ENCODE results near the gene GCNT2. TPM values are rescaled to one million over a fixed set of nuclear protein-coding genes. Genes with fewer than 3 reads are reported as not detected.

GCNT2 gene
- total RNA-seq, 1 donor from 2014 or later: 6.5 TPM

DNA sequence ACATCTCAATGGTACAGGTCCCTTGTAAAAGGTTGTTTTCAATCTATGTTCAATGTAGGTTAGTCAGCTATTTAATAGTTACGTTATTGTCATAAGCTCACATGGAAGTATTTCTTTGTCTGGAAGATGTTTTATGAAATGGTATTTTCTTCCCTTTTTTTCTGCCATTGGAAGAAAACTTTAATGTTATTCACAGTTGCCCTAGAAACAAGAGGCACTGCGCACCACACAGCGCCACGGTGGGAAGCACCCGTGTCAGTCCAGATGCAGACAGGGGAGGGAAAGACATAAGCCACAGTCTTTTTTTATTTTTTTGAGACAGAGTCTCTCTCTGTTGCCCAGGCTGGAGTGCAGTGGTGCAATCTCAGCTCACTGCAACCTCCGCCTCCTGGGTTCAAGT lies 82.1 kb downstream of the GCNT2 start:
- no peaks in the 10 kb centered on the region for H3K27me3 ChIP-seq (ENCODE audit: control insufficient read depth, insufficient read depth, low read length)
- H3K36me3 ChIP-seq (ENCODE audit: control insufficient read depth, insufficient read depth, low read length): no peaks in the 10 kb centered on the region
- TF ChIP-seq, protein P1, sequence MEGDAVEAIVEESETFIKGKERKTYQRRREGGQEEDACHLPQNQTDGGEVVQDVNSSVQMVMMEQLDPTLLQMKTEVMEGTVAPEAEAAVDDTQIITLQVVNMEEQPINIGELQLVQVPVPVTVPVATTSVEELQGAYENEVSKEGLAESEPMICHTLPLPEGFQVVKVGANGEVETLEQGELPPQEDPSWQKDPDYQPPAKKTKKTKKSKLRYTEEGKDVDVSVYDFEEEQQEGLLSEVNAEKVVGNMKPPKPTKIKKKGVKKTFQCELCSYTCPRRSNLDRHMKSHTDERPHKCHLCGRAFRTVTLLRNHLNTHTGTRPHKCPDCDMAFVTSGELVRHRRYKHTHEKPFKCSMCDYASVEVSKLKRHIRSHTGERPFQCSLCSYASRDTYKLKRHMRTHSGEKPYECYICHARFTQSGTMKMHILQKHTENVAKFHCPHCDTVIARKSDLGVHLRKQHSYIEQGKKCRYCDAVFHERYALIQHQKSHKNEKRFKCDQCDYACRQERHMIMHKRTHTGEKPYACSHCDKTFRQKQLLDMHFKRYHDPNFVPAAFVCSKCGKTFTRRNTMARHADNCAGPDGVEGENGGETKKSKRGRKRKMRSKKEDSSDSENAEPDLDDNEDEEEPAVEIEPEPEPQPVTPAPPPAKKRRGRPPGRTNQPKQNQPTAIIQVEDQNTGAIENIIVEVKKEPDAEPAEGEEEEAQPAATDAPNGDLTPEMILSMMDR (IDR thresholded peaks at IDR 0.05; ENCODE audit: insufficient read depth, low read length, poor library complexity, severe bottlenecking): no peak
- no peak for DNase-seq (ENCODE audit: low read depth)
- H3K4me3 ChIP-seq (ENCODE audit: low read depth, low read length): no peak overlapping the region

DNA sequence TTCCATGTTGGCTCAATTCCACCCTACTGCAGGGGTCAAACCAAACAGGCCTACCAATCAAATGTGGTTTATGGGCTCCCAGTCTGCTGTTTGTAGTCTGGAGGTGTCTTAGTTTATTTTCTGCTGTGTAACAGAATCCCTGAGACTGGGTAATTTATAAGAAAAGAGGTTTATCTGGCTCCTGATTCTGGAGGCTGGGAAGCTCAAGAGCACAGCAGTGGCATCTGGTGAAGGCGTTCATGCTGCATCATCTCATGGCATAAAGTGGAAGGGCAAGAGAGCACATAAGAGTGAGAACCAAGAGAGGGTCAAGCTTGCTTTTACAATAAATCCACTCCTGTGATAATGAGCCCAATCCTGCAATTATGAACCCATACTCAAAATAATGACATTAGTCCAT lies 87.9 kb downstream of the GCNT2 start:
- TF ChIP-seq, protein P1 (IDR thresholded peaks at IDR 0.05; ENCODE audit: insufficient read depth, low read length, poor library complexity, severe bottlenecking): no peak
- Histone ChIP-seq H3K4me3 (ENCODE audit: low read depth, low read length) (no peak overlapping the region), H3K27me3 (ENCODE audit: control insufficient read depth, insufficient read depth, low read length) (no peaks in the 10 kb centered on the region), H3K36me3 (ENCODE audit: control insufficient read depth, insufficient read depth, low read length) (no peaks in the 10 kb centered on the region)
- no peak for DNase-seq (ENCODE audit: low read depth)

DNA sequence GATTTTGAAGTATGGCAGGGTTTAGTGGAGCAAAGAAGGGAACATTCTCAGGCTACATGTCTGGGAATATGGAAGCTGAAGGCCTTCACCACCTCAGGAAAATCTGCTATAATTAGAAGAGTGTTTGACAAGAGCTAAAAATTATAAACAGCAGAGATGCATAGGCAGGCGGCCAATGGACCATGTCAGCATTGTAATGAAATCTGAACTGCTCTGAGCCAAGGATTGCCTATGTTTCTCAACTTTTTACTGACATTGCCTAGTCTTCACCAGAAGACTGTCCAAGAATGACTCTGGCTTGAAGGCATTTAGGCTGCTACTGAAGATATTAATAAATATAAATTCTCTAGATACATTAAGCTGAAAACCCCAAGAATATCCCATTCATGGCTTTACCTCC lies 89.1 kb downstream of the GCNT2 start:
- no peaks in the 10 kb centered on the region for H3K36me3 ChIP-seq (ENCODE audit: control insufficient read depth, insufficient read depth, low read length)
- DNase-seq (ENCODE audit: low read depth): no peak
- TF ChIP-seq, protein P1 (IDR thresholded peaks at IDR 0.05; ENCODE audit: insufficient read depth, low read length, poor library complexity, severe bottlenecking): no peak
- no peaks in the 10 kb centered on the region for H3K27me3 ChIP-seq (ENCODE audit: control insufficient read depth, insufficient read depth, low read length)
- no peak overlapping the region for H3K4me3 ChIP-seq (ENCODE audit: low read depth, low read length)

DNA sequence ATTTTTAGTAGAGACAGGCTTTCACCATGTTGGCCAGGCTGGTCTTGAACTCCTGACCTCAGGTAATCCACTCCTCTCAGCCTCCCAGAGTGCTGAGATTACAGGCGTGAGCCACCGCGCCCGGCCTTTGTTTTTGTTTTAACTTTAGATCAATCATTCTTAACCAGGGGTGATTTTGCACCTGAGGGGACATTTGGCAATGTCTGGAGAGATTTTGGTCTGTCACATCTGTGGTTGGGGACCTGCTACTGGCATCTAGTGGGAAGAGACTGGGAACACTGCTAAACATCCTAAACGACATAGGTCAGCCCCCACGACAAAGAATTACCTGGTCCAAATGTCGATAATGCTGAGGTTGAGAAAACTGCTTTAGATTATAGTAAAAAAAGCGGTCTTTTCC lies 91.0 kb downstream of the GCNT2 start:
- Histone ChIP-seq H3K36me3 (ENCODE audit: control insufficient read depth, insufficient read depth, low read length) (no peaks in the 10 kb centered on the region), H3K27me3 (ENCODE audit: control insufficient read depth, insufficient read depth, low read length) (no peaks in the 10 kb centered on the region), H3K4me3 (ENCODE audit: low read depth, low read length) (no peak overlapping the region)
- TF ChIP-seq, protein P1 (IDR thresholded peaks at IDR 0.05; ENCODE audit: insufficient read depth, low read length, poor library complexity, severe bottlenecking): no peak
- DNase-seq (ENCODE audit: low read depth): no peak

DNA sequence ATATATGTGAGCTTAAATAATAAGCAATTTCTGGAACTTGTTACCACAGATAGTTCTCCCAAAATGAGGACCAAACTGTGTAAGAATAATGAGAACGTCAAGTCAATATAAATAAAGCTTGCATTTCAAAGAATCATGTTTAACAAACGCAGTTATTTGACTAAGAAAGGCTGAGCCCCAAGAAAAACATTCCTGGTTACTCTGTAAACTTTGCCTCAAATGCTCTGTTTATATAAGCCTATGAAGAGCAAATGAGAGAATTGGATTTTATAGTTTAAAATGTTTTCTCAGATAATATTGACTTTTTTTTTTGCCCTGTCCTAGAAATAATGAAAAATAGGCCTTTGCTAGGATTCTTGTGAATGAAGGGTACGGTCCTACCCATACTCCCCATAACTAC lies 91.9 kb downstream of the GCNT2 start:
- Histone ChIP-seq H3K36me3 (ENCODE audit: control insufficient read depth, insufficient read depth, low read length) (no peaks in the 10 kb centered on the region), H3K27me3 (ENCODE audit: control insufficient read depth, insufficient read depth, low read length) (no peaks in the 10 kb centered on the region), H3K4me3 (ENCODE audit: low read depth, low read length) (no peak overlapping the region)
- no peak for DNase-seq (ENCODE audit: low read depth)
- TF ChIP-seq, protein P1 (IDR thresholded peaks at IDR 0.05; ENCODE audit: insufficient read depth, low read length, poor library complexity, severe bottlenecking): no peak

DNA sequence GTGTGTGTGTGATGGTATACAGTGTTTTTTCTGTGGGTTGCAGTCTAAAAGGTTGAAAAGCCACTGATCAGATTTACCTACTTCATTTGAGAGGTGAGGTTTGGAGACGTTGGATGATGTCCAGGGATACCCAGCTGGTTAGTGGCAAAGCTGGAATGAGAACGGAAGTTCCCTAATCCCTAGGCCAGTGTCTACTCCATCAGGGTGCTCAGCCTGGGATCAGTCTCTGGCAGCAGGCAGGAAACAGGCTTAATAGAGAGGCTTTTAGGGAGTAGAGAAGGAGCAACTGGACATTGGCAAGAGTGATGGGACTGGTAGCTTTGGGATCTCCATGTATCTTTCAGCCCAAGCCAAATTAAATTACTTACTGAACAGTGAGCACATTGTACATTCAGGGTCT lies 92.6 kb downstream of the GCNT2 start:
- Histone ChIP-seq H3K27me3 (ENCODE audit: control insufficient read depth, insufficient read depth, low read length) (no peaks in the 10 kb centered on the region), H3K4me3 (ENCODE audit: low read depth, low read length) (no peak overlapping the region), H3K36me3 (ENCODE audit: control insufficient read depth, insufficient read depth, low read length) (no peaks in the 10 kb centered on the region)
- DNase-seq (ENCODE audit: low read depth): no peak
- TF ChIP-seq, protein P1 (IDR thresholded peaks at IDR 0.05; ENCODE audit: insufficient read depth, low read length, poor library complexity, severe bottlenecking): no peak

All from kidney epithelial cell (primary cell).